ENCODE results near the gene CACNG1. TPM values are rescaled to one million over a fixed set of nuclear protein-coding genes. Genes with fewer than 3 reads are reported as not detected.

Gene CACNG1
- total RNA-seq, 1 experiment from 2014 or later, result not detected

- DNase-seq (ENCODE audit: low spot score), result no peak
- in situ Hi-C loops (cut with HindIII; ENCODE audit: low sequenced_read_pairs), result no loop called here
Observed at GRCh38 chr17:67105213-67105612, 60.9 kb downstream of the CACNG1 start.

Other genes with a start within 250 kb of the CACNG1 start
- not detected in 2 replicates for gene CACNG5, start 209.4 kb upstream of the CACNG1 start, total RNA-seq (2014; rRNA removed; shearing (Covaris generic))
- gene CACNG4, start 79.8 kb upstream of the CACNG1 start, total RNA-seq (2014; rRNA removed; shearing (Covaris generic)), result 0.24 and 1.4 TPM in 2 replicates
- 49.9 and 75.0 TPM in 2 replicates for gene HELZ, start 200.6 kb downstream of the CACNG1 start, total RNA-seq (2014; rRNA removed; shearing (Covaris generic))